Left kidney (tissue), 2 donors: ENCODE measurements around the gene TNFSF15. TPM values are rescaled to one million over a fixed set of nuclear protein-coding genes. Genes with fewer than 3 reads are reported as not detected.

Experiments used
- DNase-seq: peaks from one replicate; pipeline ENCODE4 v3.0.0-alpha.2; 2013
- polyA plus RNA-seq: library from polyadenylated mRNA; unstranded; fragments of 120-200 nt; gene quantifications from one replicate; pipeline ENCODE4 v1.2.1, GENCODE V29; 2013; ENCODE audit not compliant: insufficient read length

The TNFSF15 gene
- polyA plus RNA-seq, 1 donor, result 7.5 TPM

GRCh38 chr9:114789006-114789405 lies 16.8 kb downstream of the TNFSF15 start:
- no peak for DNase-seq

GRCh38 chr9:114787781-114788498 lies 17.9 kb downstream of the TNFSF15 start:
- no peak for DNase-seq

GRCh38 chr9:114787214-114787613 lies 18.6 kb downstream of the TNFSF15 start:
- no peak for DNase-seq

GRCh38 chr9:114785866-114786650 lies 19.8 kb downstream of the TNFSF15 start:
- no peak for DNase-seq

- no peak for DNase-seq
These were observed 21.0 kb downstream of the TNFSF15 start for GRCh38 chr9:114784721-114785279.

GRCh38 chr9:114782586-114782985 lies 23.3 kb downstream of the TNFSF15 start:
- no peak for DNase-seq

- DNase-seq, result no peak
These were observed 26.4 kb downstream of the TNFSF15 start for GRCh38 chr9:114779352-114779845.

- DNase-seq, result no peak
These were observed 27.8 kb downstream of the TNFSF15 start for GRCh38 chr9:114777821-114778609.

GRCh38 chr9:114776683-114777399 lies 29.0 kb downstream of the TNFSF15 start:
- no peak for DNase-seq

- DNase-seq, result no peak
These were observed 29.9 kb downstream of the TNFSF15 start for GRCh38 chr9:114775981-114776380.

GRCh38 chr9:114775121-114775520 lies 30.7 kb downstream of the TNFSF15 start:
- DNase-seq, result no peak

GRCh38 chr9:114774524-114774923 lies 31.3 kb downstream of the TNFSF15 start:
- DNase-seq, result no peak

- DNase-seq, result no peak
These were observed 34.0 kb downstream of the TNFSF15 start for GRCh38 chr9:114771889-114772288.

- DNase-seq, result no peak
These were observed 34.8 kb downstream of the TNFSF15 start for GRCh38 chr9:114770991-114771390.

- DNase-seq, result no peak
These were observed 36.2 kb downstream of the TNFSF15 start for GRCh38 chr9:114769624-114770023.

- no peak for DNase-seq
These were observed 42.6 kb downstream of the TNFSF15 start for GRCh38 chr9:114763220-114763619.

- no peak for DNase-seq
These were observed 44.3 kb downstream of the TNFSF15 start for GRCh38 chr9:114761523-114761922.

- no peak for DNase-seq
These were observed 46.1 kb downstream of the TNFSF15 start for GRCh38 chr9:114759512-114760341.

GRCh38 chr9:114757984-114758383 lies 47.9 kb downstream of the TNFSF15 start:
- DNase-seq, result no peak

- DNase-seq, result no peak
These were observed 48.4 kb downstream of the TNFSF15 start for GRCh38 chr9:114757395-114757794.

- no peak for DNase-seq
These were observed 48.9 kb downstream of the TNFSF15 start for GRCh38 chr9:114756920-114757319.
